ENCODE data around the gene TLE4. TPM values are rescaled to one million over a fixed set of nuclear protein-coding genes. Genes with fewer than 3 reads are reported as not detected.

The TLE4 gene
- total and polyA plus RNA-seq, 12 donors, result 11.8 to 70.5 (median 42.9) TPM

DNA sequence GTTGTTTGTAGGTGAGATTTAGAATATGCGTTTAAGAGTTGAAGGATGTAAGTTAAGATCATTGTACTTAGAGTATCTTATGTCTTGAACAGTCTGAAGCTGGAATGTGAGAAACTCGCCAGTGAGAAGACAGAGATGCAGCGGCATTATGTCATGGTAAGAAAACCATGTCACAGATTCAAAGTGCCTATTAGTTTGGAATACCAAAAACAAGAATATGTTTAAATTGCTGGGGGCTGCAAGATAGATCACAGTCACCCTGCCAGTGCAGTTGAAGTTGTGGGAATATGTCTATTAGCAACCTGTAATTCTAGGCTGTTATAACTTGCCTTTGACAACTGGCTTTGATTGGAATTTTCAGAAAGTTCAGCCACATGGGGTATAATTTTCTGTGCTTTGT is 3.0 kb downstream of the TLE4 start:
- peak overlapping the region in 1 of 4 donors; percentile 90 for H3K4me3 ChIP-seq
- WGBS, 4 donors, result 65 to 72% (median 69%) methylated on average over 3 of the region's 3 CpGs
- H3K9me3 ChIP-seq (replicated peaks in 1 of 3), result no peaks in the 10 kb centered on the region
- TF ChIP-seq, protein P1, sequence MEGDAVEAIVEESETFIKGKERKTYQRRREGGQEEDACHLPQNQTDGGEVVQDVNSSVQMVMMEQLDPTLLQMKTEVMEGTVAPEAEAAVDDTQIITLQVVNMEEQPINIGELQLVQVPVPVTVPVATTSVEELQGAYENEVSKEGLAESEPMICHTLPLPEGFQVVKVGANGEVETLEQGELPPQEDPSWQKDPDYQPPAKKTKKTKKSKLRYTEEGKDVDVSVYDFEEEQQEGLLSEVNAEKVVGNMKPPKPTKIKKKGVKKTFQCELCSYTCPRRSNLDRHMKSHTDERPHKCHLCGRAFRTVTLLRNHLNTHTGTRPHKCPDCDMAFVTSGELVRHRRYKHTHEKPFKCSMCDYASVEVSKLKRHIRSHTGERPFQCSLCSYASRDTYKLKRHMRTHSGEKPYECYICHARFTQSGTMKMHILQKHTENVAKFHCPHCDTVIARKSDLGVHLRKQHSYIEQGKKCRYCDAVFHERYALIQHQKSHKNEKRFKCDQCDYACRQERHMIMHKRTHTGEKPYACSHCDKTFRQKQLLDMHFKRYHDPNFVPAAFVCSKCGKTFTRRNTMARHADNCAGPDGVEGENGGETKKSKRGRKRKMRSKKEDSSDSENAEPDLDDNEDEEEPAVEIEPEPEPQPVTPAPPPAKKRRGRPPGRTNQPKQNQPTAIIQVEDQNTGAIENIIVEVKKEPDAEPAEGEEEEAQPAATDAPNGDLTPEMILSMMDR (IDR thresholded peaks at IDR 0.05), result no peak
- no peak for TF ChIP-seq POLR2A (IDR thresholded peaks at IDR 0.05)
- no peak for DNase-seq
- H3K27ac ChIP-seq, result peak overlapping the region in 1 of 5 donors; percentile 90
- no peaks in the 10 kb centered on the region for H3K36me3 ChIP-seq (replicated peaks in 1 of 2)
- intact Hi-C loops (cut with DNase I), result loop anchor here in 1 of 2 donors (10.0 kb wide), 1 partner anchor 110 kb away; no protein-coding TSS in a partner anchor
- peaks cover 13 to 61% of the 10 kb centered on the region in 2 donors for H3K4me1 ChIP-seq (replicated peaks in 1 of 2)
- no peaks in the 10 kb centered on the region for H3K27me3 ChIP-seq

- Histone ChIP-seq H3K27me3 (no peaks in the 10 kb centered on the region), H3K4me1 (replicated peaks in 1 of 2) (peaks cover 8 to 59% of the 10 kb centered on the region in 2 donors), H3K36me3 (replicated peaks in 1 of 2) (no peaks in the 10 kb centered on the region), H3K27ac (no peak overlapping the region), H3K4me3 (no peak overlapping the region), H3K9me3 (replicated peaks in 1 of 3) (no peaks in the 10 kb centered on the region)
- intact Hi-C loops (cut with DNase I), result loop anchor here in 1 of 2 donors (10.0 kb wide), 1 partner anchor 109 kb away; no protein-coding TSS in a partner anchor
- TF ChIP-seq POLR2A (IDR thresholded peaks at IDR 0.05), result no peak
- TF ChIP-seq, protein P1 (IDR thresholded peaks at IDR 0.05), result no peak
- 53 to 70% (median 60%) methylated on average over 3 of the region's 3 CpGs for WGBS, 4 donors
- DNase-seq, result no peak
Observed at GRCh38 chr9:79575547-79575946, 3.8 kb downstream of the TLE4 start.

- DNase-seq, result peak in 1 of 7 donors; percentile 81
- peak overlapping the region in 1 of 4 donors; percentile 30 for H3K4me3 ChIP-seq
- intact Hi-C loops (cut with DNase I), result loop anchor here in 1 of 2 donors (10.0 kb wide), 1 partner anchor 107 kb away; no protein-coding TSS in a partner anchor
- H3K4me1 ChIP-seq (replicated peaks in 1 of 2), result peaks cover 14 to 73% of the 10 kb centered on the region in 2 donors
- H3K27ac ChIP-seq, result peak overlapping the region in 2 of 5 donors; percentile 41 to 52
- WGBS, 4 donors, result 52 to 60% (median 56%) methylated on average over 8 of the region's 8 CpGs
- H3K36me3 ChIP-seq (replicated peaks in 1 of 2), result no peaks in the 10 kb centered on the region
- TF ChIP-seq POLR2A (IDR thresholded peaks at IDR 0.05), result no peak
- TF ChIP-seq, protein P1 (IDR thresholded peaks at IDR 0.05), result no peak
- no peaks in the 10 kb centered on the region for H3K27me3 ChIP-seq
- H3K9me3 ChIP-seq (replicated peaks in 1 of 3), result no peaks in the 10 kb centered on the region
Observed at GRCh38 chr9:79577969-79578723, 6.4 kb downstream of the TLE4 start.

DNA sequence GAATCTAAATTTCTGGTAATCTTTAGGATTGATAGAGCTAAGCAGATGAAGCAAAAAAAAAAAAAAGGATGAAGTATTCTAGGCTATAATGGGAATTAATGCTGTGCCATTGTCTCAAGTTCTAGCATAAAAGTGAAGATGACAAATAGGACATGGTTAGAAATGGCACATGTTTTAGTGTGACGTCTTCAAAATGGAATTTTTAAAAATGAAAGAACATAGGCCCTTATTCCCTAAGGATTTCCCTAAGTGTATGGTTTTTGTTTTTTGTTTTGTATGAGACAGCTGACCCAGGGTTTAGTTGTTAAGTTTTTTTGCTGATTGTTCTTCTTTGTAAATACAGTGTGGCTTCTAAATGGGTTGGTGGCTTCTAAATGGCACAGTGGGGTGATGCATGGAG is 7.1 kb downstream of the TLE4 start:
- H3K9me3 ChIP-seq (replicated peaks in 1 of 3), result no peaks in the 10 kb centered on the region
- peak overlapping the region in 1 of 5 donors; percentile 52 for H3K27ac ChIP-seq
- H3K4me3 ChIP-seq, result no peak overlapping the region
- no peak for TF ChIP-seq POLR2A (IDR thresholded peaks at IDR 0.05)
- TF ChIP-seq, protein P1 (IDR thresholded peaks at IDR 0.05), result no peak
- peaks cover 14 to 78% of the 10 kb centered on the region in 2 donors for H3K4me1 ChIP-seq (replicated peaks in 1 of 2)
- DNase-seq, result no peak
- no peaks in the 10 kb centered on the region for H3K36me3 ChIP-seq (replicated peaks in 1 of 2)
- H3K27me3 ChIP-seq, result no peaks in the 10 kb centered on the region
- WGBS, 4 donors, result 65 to 78% (median 76%) methylated on average over 1 of the region's 1 CpG
- intact Hi-C loops (cut with DNase I), result loop anchor here in 1 of 2 donors (10.0 kb wide), 1 partner anchor 106 kb away; no protein-coding TSS in a partner anchor
